Parathyroid adenoma (tissue), 2 donors: ENCODE results near the gene NXF1.

ENCODE experiments used
- H2AFZ ChIP-seq: fragments of 300-600 bp; sonication (generic); one replicate; pipeline ENCODE4 v1.7.0; 2017; ENCODE audit warnings: antibody characterized with exemption, mild to moderate bottlenecking
- H3K27ac ChIP-seq: fragments of 300-600 bp; sonication (generic); one replicate; pipeline ENCODE4 v1.7.0; 2017
- H3K27me3 ChIP-seq: fragments of 300-600 bp; sonication (generic); one replicate; pipeline ENCODE4 v1.7.0; 2017; ENCODE audit warnings: low read length; ENCODE audit not compliant: control insufficient read depth, insufficient read depth
- H3K36me3 ChIP-seq: fragments of 300-600 bp; sonication (generic); one replicate; pipeline ENCODE4 v1.7.0; 2017; ENCODE audit warnings: low read length; ENCODE audit not compliant: control insufficient read depth, insufficient read depth
- H3K4me1 ChIP-seq: fragments of 300-600 bp; sonication (generic); one replicate; pipeline ENCODE4 v1.7.0; 2017; ENCODE audit warnings: control low read depth
- H3K4me2 ChIP-seq: fragments of 300-600 bp; sonication (generic); one replicate; pipeline ENCODE4 v1.7.0; 2017; ENCODE audit warnings: low read length
- H3K4me3 ChIP-seq: fragments of 300-600 bp; sonication (generic); one replicate; pipeline ENCODE4 v1.7.0; 2017; ENCODE audit warnings: low read depth, low read length
- H3K79me2 ChIP-seq: fragments of 300-600 bp; sonication (generic); one replicate; pipeline ENCODE4 v1.7.0; 2017; ENCODE audit warnings: control low read depth
- H3K9ac ChIP-seq: fragments of 300-600 bp; sonication (generic); one replicate; pipeline ENCODE4 v1.7.0; 2017; ENCODE audit warnings: mild to moderate bottlenecking
- H3K9me3 ChIP-seq: fragments of 300-600 bp; sonication (generic); one replicate; pipeline ENCODE4 v1.7.0; 2017; ENCODE audit warnings: low read length; ENCODE audit not compliant: control insufficient read depth
- CTCF ChIP-seq: fragments of 300-600 bp; sonication (generic); IDR thresholded peaks from one replicate; pipeline ENCODE4 v1.7.0; 2017; ENCODE audit warnings: antibody characterized with exemption, mild to moderate bottlenecking
- donor health status: primary hyperparathyroidism.

The NXF1 gene

GRCh38 chr11:62794201-62794775, 11.0 kb downstream of the NXF1 start:
- Histone ChIP-seq H3K9ac (no peak overlapping the region), H3K79me2 (peaks cover 2% of the 10 kb centered on the region), H3K27ac (no peak overlapping the region), H2AFZ (no peak overlapping the region), H3K4me2 (no peak overlapping the region), H3K36me3 (no peaks in the 10 kb centered on the region), H3K27me3 (no peaks in the 10 kb centered on the region), H3K9me3 (no peaks in the 10 kb centered on the region), H3K4me3 (no peak overlapping the region), H3K4me1 (peaks cover 2% of the 10 kb centered on the region)
- TF ChIP-seq CTCF: no peak

- peak overlapping the region; percentile 26 for H3K27ac ChIP-seq
- H3K4me3 ChIP-seq: peak overlapping the region; percentile 74
- no peak overlapping the region for H3K9ac ChIP-seq
- peaks cover 2% of the 10 kb centered on the region for H3K4me1 ChIP-seq
- no peaks in the 10 kb centered on the region for H3K36me3 ChIP-seq
- H2AFZ ChIP-seq: peak overlapping the region; percentile 77
- H3K27me3 ChIP-seq: no peaks in the 10 kb centered on the region
- peaks cover 2% of the 10 kb centered on the region for H3K79me2 ChIP-seq
- no peaks in the 10 kb centered on the region for H3K9me3 ChIP-seq
- H3K4me2 ChIP-seq: peak overlapping the region; percentile 75
- no peak for TF ChIP-seq CTCF
Observed at GRCh38 chr11:62792202-62792575, 13.1 kb downstream of the NXF1 start.

GRCh38 chr11:62791501-62792201, 13.6 kb downstream of the NXF1 start, which contains the start of gene TMEM223:
TMEM223 (minus strand) TSS chr11:62792006; CDS start chr11:62791994, 12 bp downstream.
- Histone ChIP-seq H3K79me2 (peaks cover 2% of the 10 kb centered on the region), H3K9me3 (no peaks in the 10 kb centered on the region), H3K36me3 (no peaks in the 10 kb centered on the region), H3K4me2 (peak within 1 kb of the TSS; percentile 75), H3K4me1 (peaks cover 2% of the 10 kb centered on the region), H3K9ac (no peak within 1 kb of the TSS), H3K27ac (peak within 1 kb of the TSS; percentile 26), H3K4me3 (peak within 1 kb of the TSS; percentile 74), H3K27me3 (no peaks in the 10 kb centered on the region), H2AFZ (peak within 1 kb of the TSS; percentile 77)
- peak; percentile 21 for TF ChIP-seq CTCF

GRCh38 chr11:62789576-62789975, 15.7 kb downstream of the NXF1 start:
- peaks cover 5% of the 10 kb centered on the region for H3K4me1 ChIP-seq
- H2AFZ ChIP-seq: no peak overlapping the region
- H3K9ac ChIP-seq: no peak overlapping the region
- no peak for TF ChIP-seq CTCF
- H3K27me3 ChIP-seq: no peaks in the 10 kb centered on the region
- no peaks in the 10 kb centered on the region for H3K36me3 ChIP-seq
- H3K27ac ChIP-seq: no peak overlapping the region
- no peak overlapping the region for H3K4me3 ChIP-seq
- peaks cover 2% of the 10 kb centered on the region for H3K79me2 ChIP-seq
- H3K4me2 ChIP-seq: no peak overlapping the region
- H3K9me3 ChIP-seq: no peaks in the 10 kb centered on the region

- Histone ChIP-seq H3K79me2 (peaks cover 2% of the 10 kb centered on the region), H2AFZ (no peak overlapping the region), H3K4me3 (no peak overlapping the region), H3K36me3 (no peaks in the 10 kb centered on the region), H3K27me3 (no peaks in the 10 kb centered on the region), H3K9me3 (no peaks in the 10 kb centered on the region), H3K4me2 (no peak overlapping the region), H3K27ac (no peak overlapping the region), H3K9ac (no peak overlapping the region), H3K4me1 (peaks cover 5% of the 10 kb centered on the region)
- TF ChIP-seq CTCF: no peak
Observed at GRCh38 chr11:62788991-62789390, 16.2 kb downstream of the NXF1 start.
